Right forelimb (tissue), 1 donor: ENCODE measurements around the gene ZNF764.
"Not testable (repeated sequence)": the region's sequence is repeated elsewhere in the genome, so short reads cannot be mapped to it uniquely, and the experiment has no call there.

Source experiments
- DNase-seq: peaks from one replicate; pipeline ENCODE4 v3.0.0-alpha.2; 2018

ZNF764 gene

DNA sequence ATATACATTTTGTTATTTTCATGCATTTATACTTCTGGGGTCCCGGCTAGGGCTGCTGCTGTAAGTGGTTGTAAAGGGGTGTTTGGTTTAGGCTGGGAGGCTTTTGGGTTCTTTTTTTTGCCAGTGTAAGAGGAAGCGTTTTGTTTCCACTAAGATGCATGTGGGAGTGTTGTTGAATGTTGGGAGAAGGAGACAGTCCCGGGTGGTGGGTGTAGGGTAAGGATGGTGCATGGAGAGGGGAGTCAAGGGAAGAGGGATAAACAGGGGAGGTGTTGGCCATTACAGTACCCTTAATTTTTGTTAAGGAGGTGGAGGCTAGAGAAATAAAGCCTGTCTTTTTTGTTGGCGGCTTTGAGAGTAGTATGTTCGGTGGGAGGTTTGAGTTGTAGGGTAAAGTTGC lies 15.1 kb downstream of the ZNF764 start:
- DNase-seq, result no peak

DNA sequence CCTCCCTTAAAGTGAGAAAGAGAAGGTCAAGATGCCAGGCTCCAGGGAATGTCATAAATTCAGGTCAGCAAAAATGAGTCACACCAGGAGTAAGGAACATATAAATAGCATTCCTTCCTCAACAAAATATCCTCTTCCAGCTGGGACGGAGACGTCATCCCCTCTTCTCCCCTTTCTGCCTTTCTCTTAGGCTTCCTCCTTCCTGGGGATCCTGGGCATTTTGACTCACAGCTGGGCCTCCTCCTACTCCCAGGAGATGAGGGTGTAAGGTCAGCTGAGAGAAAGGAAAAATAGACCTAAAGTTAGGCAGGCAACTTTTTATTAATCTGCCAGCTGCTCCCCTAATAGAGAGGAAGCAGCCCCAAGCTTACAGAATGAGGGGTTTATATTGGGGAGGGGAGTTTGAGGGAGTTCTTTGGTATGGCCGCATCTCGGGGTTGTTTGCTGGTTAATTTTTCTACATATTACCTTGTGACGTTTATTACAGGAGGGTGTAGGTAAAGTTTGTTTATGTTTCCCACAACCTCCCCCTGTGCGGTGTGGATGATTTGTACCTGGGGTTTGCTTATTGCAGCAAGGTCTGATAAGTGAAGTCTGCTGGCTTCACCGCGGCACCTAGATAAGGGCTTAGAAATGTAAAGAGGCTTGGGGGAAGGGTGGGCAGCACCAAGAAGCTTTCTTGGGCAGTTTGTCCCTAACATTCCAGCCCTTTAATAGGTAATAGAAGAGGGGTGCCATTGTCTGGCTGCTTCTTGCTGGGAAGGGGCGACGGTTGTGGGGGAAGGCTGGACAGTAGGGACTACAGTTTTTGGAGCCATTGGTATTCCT lies 16.5 kb downstream of the ZNF764 start:
- no peak for DNase-seq

GRCh38 chr16:30540916-30541464 lies 17.2 kb downstream of the ZNF764 start:
- DNase-seq, result not testable (repeated sequence)

DNA sequence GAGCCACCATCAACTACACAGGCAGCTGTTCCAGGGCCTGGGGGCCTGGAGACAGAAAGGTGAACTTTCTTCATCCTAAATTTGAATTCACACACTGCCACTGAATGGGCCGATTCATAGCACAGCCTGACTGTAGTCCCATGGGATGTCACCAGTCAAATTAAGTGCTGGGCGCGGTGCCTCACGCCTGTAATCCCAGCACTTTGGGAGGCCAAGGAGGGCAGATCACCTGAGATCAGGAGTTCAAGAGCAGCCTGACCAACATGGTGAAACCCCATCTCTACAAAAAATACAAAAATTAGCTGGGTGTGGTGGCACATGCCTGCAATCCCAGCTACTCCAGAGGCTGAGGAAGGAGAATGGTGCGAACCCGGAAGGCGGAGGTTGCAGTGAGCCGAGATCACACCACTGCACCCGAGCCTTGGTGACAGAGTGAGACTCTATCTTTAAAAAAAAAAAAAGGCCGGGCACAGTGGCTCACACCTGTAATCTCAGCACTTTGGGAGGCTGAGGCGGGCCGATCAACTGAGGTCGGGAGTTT lies 18.1 kb downstream of the ZNF764 start:
- DNase-seq, result not testable (repeated sequence)

- no peak for DNase-seq
Measured at GRCh38 chr16:30539000-30539964, 18.9 kb downstream of the ZNF764 start.

DNA sequence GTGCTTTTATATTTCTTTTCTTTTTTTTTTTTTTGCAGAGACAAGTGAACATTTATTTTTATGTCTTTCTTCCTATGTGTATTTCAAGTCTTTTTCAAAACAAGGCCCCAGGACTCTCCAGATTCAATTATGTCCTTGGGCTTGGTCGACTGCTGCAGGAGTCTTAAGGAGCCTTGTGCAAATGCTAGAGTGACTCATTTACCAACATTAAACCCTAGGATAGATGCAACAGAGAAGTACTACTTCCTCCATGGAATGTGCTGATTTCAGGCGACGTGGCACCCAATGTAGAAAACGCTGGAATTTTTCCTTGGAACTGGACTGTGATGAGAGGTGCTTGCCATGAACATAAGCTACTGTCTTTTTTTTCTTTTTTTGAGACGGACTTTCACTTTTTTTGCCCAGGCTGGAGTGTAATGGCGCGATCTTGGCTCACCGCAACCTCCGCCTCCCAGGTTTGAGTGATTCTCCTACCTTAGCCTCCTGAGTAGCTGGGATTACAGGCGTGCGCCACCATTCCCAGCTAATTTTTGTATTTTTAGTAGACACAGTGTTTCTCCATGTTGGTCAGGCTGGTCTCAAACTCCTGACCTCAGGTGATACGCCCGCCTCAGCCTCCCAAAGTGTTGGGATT lies 21.7 kb downstream of the ZNF764 start:
- DNase-seq, result not testable (repeated sequence)

GRCh38 chr16:30535777-30536190 lies 22.4 kb downstream of the ZNF764 start:
- DNase-seq, result peak; percentile 73

GRCh38 chr16:30535106-30535776 lies 22.9 kb downstream of the ZNF764 start:
- no peak for DNase-seq

GRCh38 chr16:30534368-30535105 lies 23.6 kb downstream of the ZNF764 start, which contains the start of gene ZNF747:
Gene ZNF747, minus strand, starts transcription at chr16:30534858. Its CDS starts 179 bp downstream, at chr16:30534679.
- peak; percentile 94 for DNase-seq

- no peak for DNase-seq
Measured at GRCh38 chr16:30533748-30534367, 24.3 kb downstream of the ZNF764 start.

DNA sequence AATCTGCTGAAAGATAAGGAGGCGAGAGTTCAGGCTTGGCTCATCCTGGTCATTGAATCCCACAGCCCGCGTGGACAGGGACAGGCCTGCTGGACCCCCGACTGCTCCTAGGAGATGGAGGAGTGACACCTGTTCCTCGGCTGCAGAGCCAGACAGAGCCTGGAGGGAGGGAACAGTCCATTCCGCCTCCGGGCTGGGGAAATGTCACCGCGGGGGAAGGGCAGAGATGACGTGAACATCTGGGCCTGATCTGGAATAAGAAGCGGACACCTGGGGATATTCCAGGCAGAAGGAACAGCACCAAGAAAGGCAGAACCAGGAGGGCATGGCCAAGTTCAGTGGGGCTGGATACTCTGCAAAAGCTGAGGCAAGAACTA lies 25.0 kb downstream of the ZNF764 start:
- no peak for DNase-seq

DNA sequence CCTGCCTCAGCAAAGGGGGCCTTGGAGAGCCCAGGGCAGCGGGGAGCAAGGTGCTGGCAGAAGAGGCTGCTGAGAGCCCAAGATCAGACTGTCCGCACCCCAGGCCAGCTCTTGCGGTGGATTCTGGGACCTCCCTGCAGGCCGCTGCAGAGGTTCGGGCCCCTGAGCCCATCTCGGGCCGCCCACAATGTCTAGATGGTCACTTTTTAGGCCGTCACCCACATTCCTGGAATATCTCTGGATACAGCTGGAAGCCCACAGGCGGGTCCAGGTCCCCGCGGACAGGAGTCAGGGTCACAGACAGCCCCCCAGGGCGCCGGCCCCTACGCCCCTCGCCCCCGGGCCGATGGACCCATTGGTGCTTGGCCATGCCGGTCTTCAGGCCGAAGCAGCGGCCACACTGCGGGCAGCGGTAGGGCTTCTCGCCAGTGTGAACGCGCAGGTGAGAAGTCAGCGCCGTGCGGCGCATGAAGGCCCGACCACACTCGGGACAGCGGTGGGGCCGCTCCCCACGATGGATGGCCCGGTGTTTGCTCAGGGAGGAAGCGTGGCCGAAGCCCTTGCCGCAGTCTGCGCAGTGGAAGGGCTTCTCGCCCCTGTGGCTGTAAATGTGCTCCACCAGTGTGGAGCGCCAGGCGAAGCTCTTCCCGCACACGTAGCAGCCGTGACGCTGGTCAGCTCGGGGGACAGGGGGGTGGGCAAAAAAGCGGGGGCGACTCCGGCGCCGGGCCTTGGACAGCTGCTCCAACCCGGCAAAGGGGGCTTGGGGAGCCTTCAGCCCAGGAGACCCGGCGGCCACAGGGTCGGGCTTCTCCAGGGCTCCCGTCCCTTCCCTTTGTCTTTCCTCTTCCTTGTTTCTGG lies 25.7 kb downstream of the ZNF764 start:
- DNase-seq, result no peak

GRCh38 chr16:30530163-30531037 lies 27.8 kb downstream of the ZNF764 start:
- no peak for DNase-seq

DNA sequence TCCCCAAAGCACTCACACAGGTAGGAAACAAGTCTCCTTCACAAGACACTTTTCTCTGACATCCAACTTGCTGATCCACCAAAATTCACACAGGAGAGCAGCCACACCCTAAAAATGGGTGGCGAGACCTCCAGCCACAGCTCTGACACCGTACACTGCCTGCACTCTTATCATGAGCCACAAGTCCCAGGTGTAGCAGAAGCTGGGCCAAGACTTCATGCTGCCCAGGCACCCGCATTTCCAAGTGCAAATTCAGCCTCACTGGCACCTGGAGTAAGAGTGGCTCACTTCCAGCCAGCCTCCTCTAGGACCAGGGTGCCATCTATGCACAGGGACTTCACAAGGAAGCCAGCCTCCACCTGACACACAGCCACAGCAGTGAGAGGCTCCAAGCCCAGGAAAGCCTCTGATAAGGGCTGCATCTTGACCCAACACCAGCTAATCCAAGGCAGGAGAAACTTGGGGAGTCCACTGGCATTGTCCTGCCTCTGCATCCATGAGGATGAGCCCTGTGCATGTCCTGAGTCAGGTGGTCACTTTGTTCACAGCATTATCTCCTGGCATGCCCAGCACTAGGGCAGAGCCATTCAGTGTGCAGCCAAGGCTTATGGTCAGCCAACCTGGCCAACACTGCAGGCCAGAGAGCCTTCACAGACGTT lies 29.2 kb downstream of the ZNF764 start:
- no peak for DNase-seq

DNA sequence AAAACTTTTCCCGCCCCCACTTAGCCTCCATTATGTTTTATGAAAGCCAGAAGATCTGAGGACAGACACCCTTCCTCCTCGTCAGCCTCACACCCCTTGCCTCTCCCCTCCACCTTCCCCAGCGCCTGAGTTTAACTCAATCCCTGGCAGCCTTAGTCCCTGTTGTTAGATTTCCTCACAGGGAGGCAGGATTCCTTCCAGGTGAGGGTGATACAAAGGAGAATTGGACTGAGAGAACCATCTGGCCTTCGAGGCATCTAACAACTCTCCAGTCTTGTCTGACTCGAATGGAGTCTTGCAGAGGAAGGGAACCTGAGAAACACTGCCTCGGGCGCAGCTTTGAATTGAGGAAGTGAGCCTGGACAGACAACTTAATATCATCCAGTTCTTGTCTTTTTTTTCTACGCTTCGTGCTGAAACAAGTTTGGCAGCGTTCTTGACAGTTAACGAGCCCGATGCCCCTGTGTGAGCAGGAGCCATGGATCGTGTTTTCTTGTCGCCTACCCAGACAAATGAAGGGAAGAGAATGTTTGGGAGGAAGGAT lies 30.5 kb downstream of the ZNF764 start:
- no peak for DNase-seq

DNA sequence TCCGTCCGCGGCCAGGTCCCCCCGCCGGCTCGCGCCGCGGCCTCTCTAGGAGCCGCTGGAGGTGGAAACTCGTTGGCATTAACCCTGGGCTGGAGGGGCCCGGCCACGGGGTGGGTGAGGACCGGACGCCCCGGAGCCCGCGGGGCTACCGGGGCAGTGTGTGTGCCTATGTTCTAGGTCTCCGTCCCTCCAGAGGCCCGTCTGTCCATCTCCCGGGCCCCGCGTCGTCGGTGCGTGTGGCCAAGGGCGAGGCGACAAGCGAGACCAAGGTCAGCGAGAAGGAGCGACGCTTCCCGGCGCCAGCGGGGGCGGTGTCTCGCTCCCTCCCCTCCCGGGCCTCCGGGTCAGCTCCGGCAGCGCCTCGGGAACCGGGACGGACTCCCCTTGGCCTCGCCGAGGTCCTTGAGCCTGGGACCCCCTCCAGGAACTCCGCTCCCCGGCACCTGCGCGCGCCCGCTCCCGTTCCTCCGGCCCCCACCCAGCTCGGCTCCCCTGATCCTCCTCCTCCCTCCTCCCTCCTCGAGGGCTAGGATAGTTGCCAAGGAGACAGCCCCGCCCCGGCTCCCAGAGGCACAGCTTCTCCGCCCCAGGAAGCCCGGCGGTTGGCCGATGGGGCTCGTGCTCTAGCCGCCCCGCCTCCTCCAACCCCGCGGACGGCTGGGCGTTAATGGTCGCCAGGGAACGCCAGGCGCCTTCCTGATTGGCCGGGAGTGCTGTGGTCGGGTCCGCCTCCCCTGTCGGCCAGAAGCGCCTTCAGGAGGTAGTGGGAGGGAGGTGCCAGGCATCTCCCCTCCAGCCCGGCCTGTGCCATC lies 31.1 kb downstream of the ZNF764 start:
- peak; percentile 99 for DNase-seq
